Effector memory CD4-positive, alpha-beta T cell (primary cell): ENCODE measurements around the gene SBK1.

Source experiments
- DNase-seq, 3 donors: peaks; one replicate each; pipeline ENCODE4 v3.0.0-alpha.2; 2020
- H3K27ac ChIP-seq: 2 replicates; pipeline ENCODE4 v1.7.0; 2013; ENCODE audit warnings: mild to moderate bottlenecking, low read length, moderate library complexity; ENCODE audit not compliant: insufficient read depth, poor library complexity, severe bottlenecking
- H3K27me3 ChIP-seq: replicated peaks from 2 replicates; pipeline ENCODE4 v1.7.0; 2013; ENCODE audit warnings: mild to moderate bottlenecking, low read length; ENCODE audit not compliant: insufficient read depth, control insufficient read depth, poor library complexity, severe bottlenecking
- H3K36me3 ChIP-seq: 2 replicates; pipeline ENCODE4 v1.7.0; 2013; ENCODE audit warnings: mild to moderate bottlenecking, low read length, moderate library complexity; ENCODE audit not compliant: control insufficient read depth, insufficient read depth
- H3K4me1 ChIP-seq: 2 replicates; pipeline ENCODE4 v1.7.0; 2013; ENCODE audit warnings: low read length, mild to moderate bottlenecking; ENCODE audit not compliant: control insufficient read depth, insufficient read depth, poor library complexity, severe bottlenecking
- H3K4me3 ChIP-seq: 2 replicates; pipeline ENCODE4 v1.7.0; 2013; ENCODE audit warnings: low read length, low read depth, mild to moderate bottlenecking; ENCODE audit not compliant: insufficient read depth, poor library complexity, severe bottlenecking
- H3K9me3 ChIP-seq: 2 replicates; pipeline ENCODE4 v1.7.0; 2013; ENCODE audit warnings: mild to moderate bottlenecking, low read length, moderate library complexity; ENCODE audit not compliant: control insufficient read depth

Gene SBK1

DNA sequence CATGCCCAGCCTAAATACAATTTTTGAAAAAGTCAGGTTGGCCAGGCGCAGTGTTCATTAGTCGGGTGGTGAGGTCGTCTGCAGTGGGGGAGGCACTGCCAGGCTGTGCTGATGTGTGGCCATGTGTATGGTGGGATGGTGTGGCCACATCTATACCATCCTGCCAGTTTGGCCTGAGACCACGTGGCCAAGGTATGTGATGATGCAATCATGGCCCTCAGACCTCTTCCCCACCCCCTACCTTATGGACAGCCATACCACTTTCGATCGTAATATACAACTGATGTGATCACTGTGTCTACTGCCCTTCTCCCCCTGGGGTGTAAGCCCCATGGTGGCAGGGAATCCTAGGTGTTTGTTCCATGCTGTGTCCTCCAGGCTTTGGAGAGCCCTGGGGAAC is 23.7 kb downstream of the SBK1 start:
- peaks cover 24% of the 10 kb centered on the region for H3K4me1 ChIP-seq
- H3K27me3 ChIP-seq: no peaks in the 10 kb centered on the region
- H3K27ac ChIP-seq: no peak overlapping the region
- no peak for DNase-seq
- no peaks in the 10 kb centered on the region for H3K9me3 ChIP-seq
- no peak overlapping the region for H3K4me3 ChIP-seq
- H3K36me3 ChIP-seq: peaks cover 14% of the 10 kb centered on the region

- no peak overlapping the region for H3K4me3 ChIP-seq
- peak; percentile 41 to 61 (median 60) for DNase-seq
- H3K36me3 ChIP-seq: peaks cover 14% of the 10 kb centered on the region
- H3K4me1 ChIP-seq: peaks cover 12% of the 10 kb centered on the region
- no peaks in the 10 kb centered on the region for H3K9me3 ChIP-seq
- no peak overlapping the region for H3K27ac ChIP-seq
- H3K27me3 ChIP-seq: no peaks in the 10 kb centered on the region
Measured at GRCh38 chr16:28317040-28317880, 24.9 kb downstream of the SBK1 start.

- Histone ChIP-seq H3K4me3 (no peak overlapping the region), H3K27me3 (no peaks in the 10 kb centered on the region), H3K27ac (no peak overlapping the region), H3K4me1 (peaks cover 8% of the 10 kb centered on the region), H3K36me3 (peaks cover 14% of the 10 kb centered on the region), H3K9me3 (no peaks in the 10 kb centered on the region)
- DNase-seq: no peak
Measured at GRCh38 chr16:28318042-28318744, 25.9 kb downstream of the SBK1 start.

DNA sequence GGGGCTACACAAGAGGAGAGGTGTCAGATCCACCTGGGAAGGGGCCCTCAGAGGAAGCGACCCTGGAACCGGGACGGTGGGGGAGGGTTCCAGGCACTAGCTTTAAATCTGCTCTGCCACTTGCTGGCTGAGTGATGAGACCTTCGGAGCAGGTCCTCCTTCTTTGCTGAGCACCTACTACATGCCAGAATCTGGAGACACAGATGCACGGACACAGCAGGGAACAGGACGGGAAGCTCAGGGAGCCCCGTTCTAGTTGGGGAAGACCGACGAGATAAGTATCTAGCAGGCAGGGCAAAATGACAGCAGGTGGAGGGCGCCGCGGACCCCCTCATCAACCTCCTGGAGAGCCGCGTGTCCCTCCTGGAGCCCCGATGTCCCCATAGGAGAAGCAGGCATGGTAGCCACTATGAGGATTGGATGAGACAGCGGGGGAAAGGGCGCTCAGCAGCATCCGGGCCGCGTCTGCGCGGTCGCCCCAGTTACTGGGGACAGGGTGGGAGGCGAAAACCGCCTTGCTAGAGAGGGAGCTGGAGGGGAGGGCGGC is 27.2 kb downstream of the SBK1 start:
- Histone ChIP-seq H3K27ac (no peak overlapping the region), H3K4me3 (no peak overlapping the region), H3K9me3 (no peaks in the 10 kb centered on the region), H3K4me1 (peaks cover 8% of the 10 kb centered on the region), H3K36me3 (peaks cover 14% of the 10 kb centered on the region), H3K27me3 (no peaks in the 10 kb centered on the region)
- DNase-seq: no peak

- Histone ChIP-seq H3K4me1 (peaks cover 8% of the 10 kb centered on the region), H3K36me3 (peaks cover 14% of the 10 kb centered on the region)
- no peak for DNase-seq
Measured at GRCh38 chr16:28320023-28320561, 27.8 kb downstream of the SBK1 start.

DNA sequence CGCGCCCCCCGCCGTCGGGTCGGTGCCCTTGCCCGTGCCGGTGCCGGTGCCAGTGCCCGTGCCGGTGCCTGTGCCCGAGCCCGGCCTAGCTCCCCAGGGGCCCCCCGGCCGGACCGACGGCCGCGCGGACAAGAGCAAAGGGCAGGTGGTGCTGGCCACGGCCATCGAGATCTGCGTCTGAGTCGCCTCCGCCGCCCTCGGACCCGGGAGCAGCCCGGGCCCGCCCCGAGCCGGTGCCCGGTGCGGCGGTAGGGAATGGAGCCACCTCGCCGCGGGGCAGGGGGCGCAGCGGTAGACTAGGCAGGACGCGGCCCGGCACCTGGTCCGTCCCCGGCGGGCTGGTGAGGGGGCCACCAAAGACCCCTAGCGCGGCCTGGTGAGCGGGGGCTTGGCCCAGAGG is 28.4 kb downstream of the SBK1 start:
- H3K9me3 ChIP-seq: no peaks in the 10 kb centered on the region
- no peak for DNase-seq

More at GRCh38 chr16:28320023-28320561, 27.8 kb downstream of the SBK1 start:
- Histone ChIP-seq H3K9me3 (no peaks in the 10 kb centered on the region), H3K27ac (no peak overlapping the region), H3K4me3 (no peak overlapping the region), H3K27me3 (no peaks in the 10 kb centered on the region)

DNA sequence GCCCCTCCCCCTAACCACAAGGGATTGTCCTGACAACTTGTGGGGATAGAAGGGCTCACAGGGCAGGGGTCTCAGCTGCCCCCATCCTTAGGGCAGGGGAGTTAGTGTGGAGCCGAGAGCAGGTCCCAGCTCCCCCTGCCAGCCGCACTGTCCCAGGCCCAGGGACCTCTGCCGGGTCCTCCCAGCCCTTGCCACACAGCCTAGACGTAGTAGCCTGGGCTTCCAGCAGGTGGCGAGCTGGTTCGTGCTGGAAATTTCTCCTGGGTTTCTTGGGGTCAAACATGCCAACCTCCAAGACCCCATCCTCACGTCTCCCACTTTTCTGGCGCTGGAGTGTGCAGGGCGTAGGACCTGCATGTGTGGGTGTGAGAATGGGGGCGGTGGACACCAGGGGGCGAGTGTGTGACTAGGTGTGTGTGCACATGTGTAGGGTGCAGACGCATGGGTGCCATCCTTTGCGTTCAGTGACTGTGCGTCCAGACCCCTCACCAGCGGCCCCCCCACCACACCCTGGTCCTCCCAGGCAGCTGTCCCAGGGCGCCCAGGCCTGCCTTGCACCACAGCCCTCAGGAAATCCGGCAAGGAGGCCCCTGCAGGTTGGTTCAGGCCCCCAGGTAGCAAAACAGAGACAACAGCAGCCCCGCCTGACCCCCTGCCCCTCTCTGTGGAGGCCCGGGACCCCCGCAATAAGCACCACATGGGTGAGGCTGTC is 29.5 kb downstream of the SBK1 start:
- Histone ChIP-seq H3K27me3 (no peaks in the 10 kb centered on the region), H3K4me1 (peaks cover 5% of the 10 kb centered on the region), H3K4me3 (no peak overlapping the region), H3K36me3 (peaks cover 14% of the 10 kb centered on the region), H3K9me3 (no peaks in the 10 kb centered on the region), H3K27ac (no peak overlapping the region)
- DNase-seq: no peak

More for the DNA sequence above, 28.4 kb downstream of the SBK1 start:
- peaks cover 8% of the 10 kb centered on the region for H3K4me1 ChIP-seq
- no peak overlapping the region for H3K27ac ChIP-seq
- no peak overlapping the region for H3K4me3 ChIP-seq
- H3K27me3 ChIP-seq: no peaks in the 10 kb centered on the region
- H3K36me3 ChIP-seq: peaks cover 14% of the 10 kb centered on the region

DNA sequence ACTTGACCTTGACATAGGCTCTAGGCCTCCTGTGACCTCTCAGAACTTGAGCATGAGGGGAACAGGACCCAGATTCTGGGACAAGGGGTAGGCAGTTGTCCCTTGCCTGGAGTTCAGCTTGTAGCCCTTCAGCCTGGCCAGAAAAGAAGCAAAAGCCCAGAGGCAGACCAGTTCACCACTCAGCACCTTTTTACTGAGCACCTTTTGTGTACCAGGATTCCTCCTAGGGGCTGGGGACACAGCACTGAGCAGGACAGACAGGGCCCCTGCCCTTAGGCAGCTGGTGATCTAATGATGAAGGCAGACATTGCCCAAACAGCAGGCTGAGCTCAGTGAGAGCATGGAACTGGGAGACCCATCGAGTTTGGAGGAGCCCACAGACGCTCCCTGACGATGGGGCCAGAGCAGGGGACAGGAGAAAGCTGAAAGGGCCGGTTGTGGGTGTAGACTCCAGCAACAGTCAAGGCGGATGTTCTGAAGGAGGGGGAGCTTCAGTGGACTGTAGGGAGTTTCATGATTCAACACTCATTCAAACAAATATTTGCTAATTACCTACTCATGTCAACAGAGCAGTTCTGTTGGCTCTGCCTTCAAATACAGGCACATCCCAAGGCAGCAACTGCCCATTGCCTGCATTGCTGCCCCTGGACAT is 32.0 kb downstream of the SBK1 start:
- Histone ChIP-seq H3K27ac (no peak overlapping the region), H3K9me3 (no peaks in the 10 kb centered on the region), H3K4me1 (no peaks in the 10 kb centered on the region), H3K27me3 (no peaks in the 10 kb centered on the region), H3K4me3 (no peak overlapping the region), H3K36me3 (peaks cover 5% of the 10 kb centered on the region)
- no peak for DNase-seq

- Histone ChIP-seq H3K27me3 (no peaks in the 10 kb centered on the region), H3K4me3 (no peak overlapping the region), H3K36me3 (no peaks in the 10 kb centered on the region), H3K4me1 (no peaks in the 10 kb centered on the region), H3K9me3 (no peaks in the 10 kb centered on the region), H3K27ac (no peak overlapping the region)
- no peak for DNase-seq
Measured at GRCh38 chr16:28324887-28325279, 32.6 kb downstream of the SBK1 start.
